TTC549 (cell line): ENCODE data around the gene MEGF9.

Source experiments
- FAIRE-seq: peaks from 2 replicates; lab custom pipeline; 2012; peaks lifted over from hg19 to GRCh38; lab: Jason Lieb, UNC

MEGF9 gene

GRCh38 chr9:120702075-120702474 lies 12.2 kb downstream of the MEGF9 start:
- FAIRE-seq = no peak

GRCh38 chr9:120701248-120701647 lies 13.0 kb downstream of the MEGF9 start:
- FAIRE-seq = no peak

- FAIRE-seq = no peak
Measured at GRCh38 chr9:120698766-120699165, 15.5 kb downstream of the MEGF9 start.

GRCh38 chr9:120697448-120697847 lies 16.8 kb downstream of the MEGF9 start:
- FAIRE-seq = no peak

- FAIRE-seq = no peak
Measured at GRCh38 chr9:120696551-120697230, 17.6 kb downstream of the MEGF9 start.

- no peak for FAIRE-seq
Measured at GRCh38 chr9:120694559-120694958, 19.7 kb downstream of the MEGF9 start.

- no peak for FAIRE-seq
Measured at GRCh38 chr9:120693700-120694008, 20.6 kb downstream of the MEGF9 start.

- FAIRE-seq = no peak
Measured at GRCh38 chr9:120692901-120693699, 21.2 kb downstream of the MEGF9 start.

- no peak for FAIRE-seq
Measured at GRCh38 chr9:120690372-120690771, 23.9 kb downstream of the MEGF9 start.

GRCh38 chr9:120689860-120690259 lies 24.4 kb downstream of the MEGF9 start:
- FAIRE-seq = no peak

GRCh38 chr9:120688758-120689157 lies 25.5 kb downstream of the MEGF9 start:
- no peak for FAIRE-seq

GRCh38 chr9:120683150-120683549 lies 31.1 kb downstream of the MEGF9 start:
- FAIRE-seq = no peak

GRCh38 chr9:120681121-120681520 lies 33.1 kb downstream of the MEGF9 start:
- no peak for FAIRE-seq

GRCh38 chr9:120680579-120680978 lies 33.7 kb downstream of the MEGF9 start:
- no peak for FAIRE-seq

- no peak for FAIRE-seq
Measured at GRCh38 chr9:120680161-120680560, 34.1 kb downstream of the MEGF9 start.

- FAIRE-seq = no peak
Measured at GRCh38 chr9:120677965-120678364, 36.3 kb downstream of the MEGF9 start.

GRCh38 chr9:120676767-120677402 lies 37.4 kb downstream of the MEGF9 start:
- no peak for FAIRE-seq

GRCh38 chr9:120668399-120668798 lies 45.9 kb downstream of the MEGF9 start:
- FAIRE-seq = no peak

- no peak for FAIRE-seq
Measured at GRCh38 chr9:120663950-120664349, 50.3 kb downstream of the MEGF9 start.

GRCh38 chr9:120663380-120663779 lies 50.9 kb downstream of the MEGF9 start:
- FAIRE-seq = no peak

GRCh38 chr9:120662513-120662912 lies 51.8 kb downstream of the MEGF9 start:
- FAIRE-seq = no peak

- FAIRE-seq = no peak
Measured at GRCh38 chr9:120659676-120660075, 54.6 kb downstream of the MEGF9 start.

- FAIRE-seq = no peak
Measured at GRCh38 chr9:120659209-120659608, 55.1 kb downstream of the MEGF9 start.
